Measurements from ENCODE around the gene MBD3L2.

- TF ChIP-seq POLR2A (IDR thresholded peaks at IDR 0.05; ENCODE audit: low read depth, low read length): no peak
- no peak for TF ChIP-seq POLR2AphosphoS5 (IDR thresholded peaks at IDR 0.05; ENCODE audit: low read depth, low read length)
- TF ChIP-seq TAF1 (IDR thresholded peaks at IDR 0.05; ENCODE audit: borderline replicate concordance, low read depth, low read length): no peak
Observed at GRCh38 chr19:7063339-7063738, 14.2 kb downstream of the MBD3L2 start.
